ENCODE data around the gene SCAI.
A peak's percentile ranks its signal among the peaks of the same experiment; 100 is the strongest.
"Not testable (repeated sequence)": the region's sequence is repeated elsewhere in the genome, so short reads cannot be mapped to it uniquely, and the experiment has no call there.

The SCAI gene

DNA sequence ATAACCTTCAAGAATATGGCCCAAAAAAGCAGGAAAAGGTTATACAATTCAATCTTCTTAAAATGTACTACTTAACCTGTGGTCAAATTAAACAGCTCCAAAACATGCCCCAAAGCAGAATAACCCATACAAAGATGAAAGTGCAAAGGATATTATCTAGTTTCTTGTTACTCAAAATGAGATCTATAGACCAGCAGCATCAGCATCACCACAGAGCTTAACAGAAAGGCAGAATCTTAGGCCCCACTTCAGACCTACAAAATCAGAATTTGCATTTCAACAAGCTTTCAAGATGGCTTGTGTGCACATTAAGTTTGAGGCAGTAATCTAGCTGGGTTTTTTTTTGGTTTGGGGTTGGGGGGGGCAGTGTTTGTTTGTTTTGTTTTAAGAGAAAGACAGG, 54.0 kb downstream of the SCAI start (continued):
- TF ChIP-seq ZNF791 (tag by site-specific recombination; IDR thresholded peaks at IDR 0.05) (no peak), ZXDB (tag by site-specific recombination; IDR thresholded peaks at IDR 0.05) (no peak), ZNF155 (tag by site-specific recombination; IDR thresholded peaks at IDR 0.05) (no peak), ZBTB20 (tag by site-specific recombination; IDR thresholded peaks at IDR 0.05) (no peak), ZNF157 (tag by site-specific recombination; IDR thresholded peaks at IDR 0.05) (no peak), FEZF1 (tag by site-specific recombination; IDR thresholded peaks at IDR 0.05) (no peak)

GRCh38 chr9:125088752-125089151, 54.6 kb downstream of the SCAI start:
- CTCF ChIA-PET: no interaction called here
- Histone ChIP-seq H3K4me3 (ENCODE audit: low read depth, low read length) (no peak overlapping the region), H3K9me3 (ENCODE audit: control insufficient read depth, insufficient read depth, low read depth, low read length) (no peaks in the 10 kb centered on the region), H3K36me3 (ENCODE audit: control insufficient read depth in 2 of 2, insufficient read depth in 1 of 2, low read length in 2 of 2) (no peaks in the 10 kb centered on the region), H3K4me1 (ENCODE audit: control insufficient read depth, insufficient read depth, low read length) (no peaks in the 10 kb centered on the region), H3K27ac (ENCODE audit: extremely low read depth, low read depth, low read length) (no peak overlapping the region)
- POLR2A ChIA-PET: no interaction called here
- TF ChIP-seq, protein P1, sequence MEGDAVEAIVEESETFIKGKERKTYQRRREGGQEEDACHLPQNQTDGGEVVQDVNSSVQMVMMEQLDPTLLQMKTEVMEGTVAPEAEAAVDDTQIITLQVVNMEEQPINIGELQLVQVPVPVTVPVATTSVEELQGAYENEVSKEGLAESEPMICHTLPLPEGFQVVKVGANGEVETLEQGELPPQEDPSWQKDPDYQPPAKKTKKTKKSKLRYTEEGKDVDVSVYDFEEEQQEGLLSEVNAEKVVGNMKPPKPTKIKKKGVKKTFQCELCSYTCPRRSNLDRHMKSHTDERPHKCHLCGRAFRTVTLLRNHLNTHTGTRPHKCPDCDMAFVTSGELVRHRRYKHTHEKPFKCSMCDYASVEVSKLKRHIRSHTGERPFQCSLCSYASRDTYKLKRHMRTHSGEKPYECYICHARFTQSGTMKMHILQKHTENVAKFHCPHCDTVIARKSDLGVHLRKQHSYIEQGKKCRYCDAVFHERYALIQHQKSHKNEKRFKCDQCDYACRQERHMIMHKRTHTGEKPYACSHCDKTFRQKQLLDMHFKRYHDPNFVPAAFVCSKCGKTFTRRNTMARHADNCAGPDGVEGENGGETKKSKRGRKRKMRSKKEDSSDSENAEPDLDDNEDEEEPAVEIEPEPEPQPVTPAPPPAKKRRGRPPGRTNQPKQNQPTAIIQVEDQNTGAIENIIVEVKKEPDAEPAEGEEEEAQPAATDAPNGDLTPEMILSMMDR (tag by site-specific recombination; IDR thresholded peaks at IDR 0.05): no peak
- TF ChIP-seq YY1 (tag by site-specific recombination; IDR thresholded peaks at IDR 0.05): no peak
- TF ChIP-seq ZNF585B (tag by site-specific recombination; IDR thresholded peaks at IDR 0.05): no peak

- ChIA-PET POLR2A (interaction anchor here (1.4 kb wide), 1 partner anchor 156 kb away, joined by 3 read pairs; the partner anchor contains the start of gene HSPA5), CTCF (interaction anchor here (0.7 to 1.2 kb wide), 2 partner anchors 58 to 273 kb away, joined by 3 read pairs; no protein-coding TSS in a partner anchor)
- no peaks in the 10 kb centered on the region for H3K4me1 ChIP-seq (ENCODE audit: control insufficient read depth, insufficient read depth, low read length)
- H3K27ac ChIP-seq (ENCODE audit: extremely low read depth, low read depth, low read length): no peak overlapping the region
- H3K36me3 ChIP-seq (ENCODE audit: control insufficient read depth in 2 of 2, insufficient read depth in 1 of 2, low read length in 2 of 2): no peaks in the 10 kb centered on the region
- H3K4me3 ChIP-seq (ENCODE audit: low read depth, low read length): no peak overlapping the region
- peak; percentile 60 for TF ChIP-seq OSR2 (tag by site-specific recombination; IDR thresholded peaks at IDR 0.05)
- no peak for TF ChIP-seq ZNF2 (tag by site-specific recombination; IDR thresholded peaks at IDR 0.05)
- H3K9me3 ChIP-seq (ENCODE audit: control insufficient read depth, insufficient read depth, low read depth, low read length): no peaks in the 10 kb centered on the region
These were observed 57.4 kb downstream of the SCAI start for GRCh38 chr9:125085703-125086477.

GRCh38 chr9:125082197-125082596, 61.1 kb downstream of the SCAI start:
- peak; percentile 35 for TF ChIP-seq SETDB1 (IDR thresholded peaks at IDR 0.05; ENCODE audit: insufficient read length, low read length)

GRCh38 chr9:125080797-125081196, 62.5 kb downstream of the SCAI start:
- H3K9me3 ChIP-seq (ENCODE audit: control insufficient read depth, insufficient read depth, low read depth, low read length); H3K4me1 ChIP-seq (ENCODE audit: control insufficient read depth, insufficient read depth, low read length); H3K36me3 ChIP-seq (ENCODE audit: control insufficient read depth in 2 of 2, insufficient read depth in 1 of 2, low read length in 2 of 2); H3K27ac ChIP-seq (ENCODE audit: extremely low read depth, low read depth, low read length); POLR2A ChIA-PET; H3K4me3 ChIP-seq (ENCODE audit: low read depth, low read length): not testable (repeated sequence)
- CTCF ChIA-PET: interaction anchor here (0.5 to 0.6 kb wide), 2 partner anchors 19 to 252 kb away, joined by 3 to 5 read pairs; no protein-coding TSS in a partner anchor
- TF ChIP-seq SETDB1 (IDR thresholded peaks at IDR 0.05; ENCODE audit: insufficient read length, low read length): peak; percentile 42

More at GRCh38 chr9:125082197-125082596, 61.1 kb downstream of the SCAI start:
- H3K36me3 ChIP-seq (ENCODE audit: control insufficient read depth in 2 of 2, insufficient read depth in 1 of 2, low read length in 2 of 2); H3K4me1 ChIP-seq (ENCODE audit: control insufficient read depth, insufficient read depth, low read length); POLR2A ChIA-PET; H3K4me3 ChIP-seq (ENCODE audit: low read depth, low read length); H3K9me3 ChIP-seq (ENCODE audit: control insufficient read depth, insufficient read depth, low read depth, low read length); H3K27ac ChIP-seq (ENCODE audit: extremely low read depth, low read depth, low read length); CTCF ChIA-PET: not testable (repeated sequence)
